Measurements from ENCODE around the gene ZNF577.
"Not testable (repeated sequence)": the region's sequence is repeated elsewhere in the genome, so short reads cannot be mapped to it uniquely, and the experiment has no call there.

The ZNF577 gene

DNA sequence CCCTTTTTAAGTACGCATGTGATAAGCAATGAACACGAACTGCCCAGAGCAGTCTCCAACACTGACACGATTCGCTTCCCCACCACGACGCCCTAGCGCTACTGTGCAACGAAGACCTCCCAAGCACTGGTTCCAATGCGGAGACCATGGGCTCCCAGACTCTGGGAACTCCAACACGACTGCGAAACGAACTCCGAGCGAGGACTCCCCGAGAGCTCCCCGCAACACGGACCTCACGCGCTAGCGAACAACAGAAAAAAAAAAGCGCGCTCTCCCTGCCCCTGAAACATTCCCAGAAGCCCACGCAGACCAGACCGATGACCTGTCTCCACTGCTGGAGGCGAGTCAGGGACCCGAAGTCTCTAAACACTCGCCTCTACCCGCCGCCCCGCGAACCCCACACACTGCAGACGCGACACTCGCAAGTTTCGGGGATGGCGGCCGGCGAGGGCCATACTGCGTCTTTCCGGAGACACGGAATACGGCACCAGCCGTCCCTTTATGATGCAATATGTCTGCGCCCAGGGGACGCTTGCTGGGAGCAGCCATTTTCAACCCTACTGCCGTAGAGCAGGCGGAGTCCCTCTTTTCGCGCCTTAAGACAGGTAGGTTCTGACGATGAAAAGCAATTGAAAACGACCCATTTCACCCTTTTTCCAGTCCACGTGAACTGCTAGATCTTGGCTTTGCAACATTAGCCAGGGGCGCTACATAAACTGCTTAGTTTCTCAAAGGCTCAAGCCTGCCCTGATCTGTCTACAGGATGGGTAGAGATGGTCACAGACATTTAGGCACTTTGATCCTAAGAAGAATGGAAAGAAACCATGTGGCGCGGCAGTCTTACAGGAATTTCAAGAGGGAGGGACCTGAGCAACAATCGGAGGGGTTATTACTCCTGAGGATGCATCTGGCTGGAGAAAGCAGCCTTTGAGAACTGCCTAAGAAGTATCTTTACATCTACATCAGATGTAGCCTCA, at the start of gene ZNF577:
TSS of gene ZNF577 (minus strand) at position 430 of the 977 bp plus-strand sequence. CDS start 7,569 bp downstream, outside the sequence.
- DNase-seq (ENCODE audit: low spot score): no peak

DNA sequence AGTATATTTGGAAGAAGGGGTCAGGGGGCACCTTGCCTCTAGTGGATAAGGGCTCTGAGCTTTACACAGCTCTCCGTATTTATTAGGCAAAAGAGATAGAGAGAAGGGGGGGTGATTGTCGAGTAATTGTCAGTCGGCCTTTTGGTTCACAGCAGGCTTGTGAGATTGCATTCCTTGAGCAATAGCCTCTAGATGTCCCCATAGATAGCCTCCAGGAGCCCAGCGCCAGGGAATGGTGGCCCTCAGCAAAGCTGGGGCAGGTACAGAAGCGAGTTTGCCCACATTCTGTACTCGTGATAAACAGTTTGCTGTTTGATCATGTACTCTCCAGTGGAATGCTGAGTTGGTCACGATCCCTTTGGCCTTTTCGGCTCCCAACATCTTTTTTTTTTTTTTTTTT, 44.2 kb upstream of the ZNF577 start:
- DNase-seq (ENCODE audit: low spot score): no peak

DNA sequence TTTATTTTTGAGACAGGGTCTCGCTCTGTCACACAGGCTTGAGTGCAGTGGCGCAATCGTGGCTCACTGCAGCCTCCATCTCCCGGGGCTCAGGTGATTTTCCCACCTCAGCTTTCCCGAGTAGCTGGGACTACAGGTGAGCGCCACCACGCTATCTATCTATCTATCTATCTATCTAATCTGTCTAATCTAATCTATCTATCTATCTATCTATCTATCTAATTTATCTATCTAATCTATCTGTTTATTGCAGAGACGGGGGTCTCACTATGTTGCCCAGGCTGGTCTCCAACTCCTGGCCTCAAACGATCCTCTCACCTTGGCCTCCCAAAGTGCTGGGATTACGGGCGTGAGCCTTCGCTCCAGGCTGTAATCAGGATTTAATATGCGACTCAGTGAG, 40.1 kb upstream of the ZNF577 start:
- DNase-seq (ENCODE audit: low spot score): no peak

DNA sequence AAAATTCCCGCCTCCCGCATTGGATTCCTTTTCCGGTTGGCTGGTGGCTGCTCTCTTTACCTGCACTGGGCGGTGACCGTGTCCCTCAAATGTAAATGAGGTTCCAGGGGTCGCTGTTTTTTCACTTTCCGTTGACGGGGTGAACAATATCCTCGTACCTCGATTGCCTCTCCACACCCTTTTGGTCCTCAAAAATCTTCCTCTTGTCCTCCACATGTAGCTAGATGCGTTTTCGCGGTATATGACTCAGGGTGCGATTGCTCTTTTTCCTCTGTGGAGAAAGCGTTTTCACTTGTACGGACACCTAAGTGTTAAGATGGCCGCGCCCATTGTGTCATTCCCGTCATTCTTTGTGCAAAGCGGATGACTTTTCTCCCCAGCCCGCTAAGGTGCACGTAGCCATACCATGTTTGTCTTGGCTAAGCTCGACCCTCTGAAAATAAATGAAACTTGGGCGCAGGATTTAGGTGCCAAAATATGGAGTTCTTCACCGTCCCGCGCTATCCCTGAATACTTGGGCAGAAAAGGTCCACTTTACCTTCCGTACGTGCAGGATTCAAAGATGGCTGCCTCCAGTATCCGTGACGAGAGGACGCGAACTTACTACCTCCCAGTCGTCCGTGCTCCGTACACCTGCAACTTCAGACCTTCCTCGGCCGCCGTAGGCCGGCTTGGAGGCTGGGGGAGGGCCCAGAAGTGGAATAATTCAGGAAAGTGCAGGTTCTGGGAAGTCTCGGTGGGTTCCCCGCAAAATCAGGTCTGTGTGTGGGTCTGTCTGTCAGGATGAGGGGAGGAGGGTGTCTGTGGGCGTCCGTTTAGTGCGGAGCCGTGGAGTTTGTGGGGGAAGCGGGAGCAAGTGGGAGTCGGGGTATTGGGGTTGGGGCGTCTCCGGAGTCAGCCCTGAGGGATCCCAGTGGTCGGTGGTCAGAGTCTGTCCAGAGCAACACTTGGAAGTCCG, 39.3 kb upstream of the ZNF577 start, which contains the start of gene ZNF613:
TSS of gene ZNF613 (plus strand) at position 689 of the 958 bp plus-strand sequence. CDS start 8,749 bp downstream, outside the sequence.
- peak; percentile 61 for DNase-seq (ENCODE audit: low spot score)

DNA sequence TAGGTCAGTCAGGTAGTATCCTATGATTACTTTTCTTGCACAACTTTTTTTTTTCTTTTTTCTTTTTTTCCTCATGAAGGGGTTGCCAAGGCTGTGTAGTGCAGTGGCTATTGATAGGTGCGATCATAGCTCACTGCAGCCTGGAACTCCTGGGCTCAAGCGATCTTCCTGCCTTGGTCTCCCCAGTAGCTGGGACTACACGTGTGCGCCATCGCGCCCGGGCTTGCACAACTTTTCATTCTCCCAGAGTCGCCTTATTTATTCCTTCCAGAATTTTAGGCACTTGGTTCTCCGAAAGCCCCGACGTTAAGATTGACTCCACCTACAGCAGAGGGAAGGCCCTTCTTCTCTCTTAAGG, 38.7 kb upstream of the ZNF577 start:
- DNase-seq (ENCODE audit: low spot score): no peak

DNA sequence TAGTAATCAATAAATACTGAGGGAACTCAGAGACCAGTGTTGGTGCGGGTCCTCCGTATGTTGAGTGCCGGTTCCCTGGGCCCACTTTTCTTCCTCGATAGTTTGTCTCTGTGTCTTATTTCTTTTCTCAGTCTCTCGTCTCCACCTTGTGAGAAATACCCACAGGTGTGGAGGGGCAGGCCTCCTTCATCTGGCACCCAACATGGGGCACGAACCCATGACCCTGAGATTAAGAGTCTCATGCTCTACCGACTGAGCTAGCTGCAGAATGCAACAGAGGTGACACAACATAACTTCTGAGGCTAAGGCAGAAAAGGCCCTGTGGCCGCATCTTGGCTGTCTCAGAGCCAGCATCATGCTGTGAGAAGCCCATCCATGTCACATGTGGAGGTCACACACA, 34.2 kb upstream of the ZNF577 start:
- DNase-seq (ENCODE audit: low spot score): no peak

DNA sequence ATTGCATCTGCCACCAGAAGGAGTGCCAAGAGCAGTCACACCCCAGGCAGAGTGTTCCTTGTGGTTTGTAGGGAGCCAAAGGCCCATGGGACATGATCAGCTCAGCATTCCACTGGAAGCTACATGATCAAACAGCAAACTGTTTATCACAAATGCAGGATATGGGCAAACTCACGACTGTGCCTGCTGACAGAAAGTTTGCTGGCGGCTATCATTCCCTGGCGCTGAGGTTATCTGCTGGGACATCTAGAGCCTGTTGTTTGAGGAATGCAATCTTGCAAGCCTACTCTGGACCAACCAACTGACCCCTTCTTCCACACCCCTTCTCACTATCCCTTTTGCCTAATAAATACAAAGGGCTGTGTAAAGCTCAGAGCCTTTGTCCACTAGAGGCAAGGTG, 31.9 kb upstream of the ZNF577 start:
- DNase-seq (ENCODE audit: low spot score): no peak

DNA sequence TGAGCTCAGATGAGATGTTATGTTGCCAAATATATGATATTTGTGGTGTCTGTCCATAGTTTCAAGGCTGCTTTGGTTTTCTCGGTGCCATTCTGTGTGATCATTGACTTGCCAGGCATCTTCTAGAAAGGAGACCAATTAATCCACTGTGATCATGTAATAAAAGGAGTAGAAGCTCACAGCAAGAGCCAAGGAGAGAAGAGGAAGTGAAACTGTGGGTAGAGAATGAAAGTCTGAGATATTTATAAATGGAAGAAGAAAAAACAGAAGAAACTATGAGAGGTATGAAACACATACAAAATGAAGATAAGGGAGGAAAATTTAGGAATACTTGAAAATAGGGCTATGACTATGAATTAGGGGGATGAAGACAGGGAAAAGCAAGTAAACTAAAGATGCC, 28.4 kb upstream of the ZNF577 start:
- DNase-seq (ENCODE audit: low spot score): no peak

DNA sequence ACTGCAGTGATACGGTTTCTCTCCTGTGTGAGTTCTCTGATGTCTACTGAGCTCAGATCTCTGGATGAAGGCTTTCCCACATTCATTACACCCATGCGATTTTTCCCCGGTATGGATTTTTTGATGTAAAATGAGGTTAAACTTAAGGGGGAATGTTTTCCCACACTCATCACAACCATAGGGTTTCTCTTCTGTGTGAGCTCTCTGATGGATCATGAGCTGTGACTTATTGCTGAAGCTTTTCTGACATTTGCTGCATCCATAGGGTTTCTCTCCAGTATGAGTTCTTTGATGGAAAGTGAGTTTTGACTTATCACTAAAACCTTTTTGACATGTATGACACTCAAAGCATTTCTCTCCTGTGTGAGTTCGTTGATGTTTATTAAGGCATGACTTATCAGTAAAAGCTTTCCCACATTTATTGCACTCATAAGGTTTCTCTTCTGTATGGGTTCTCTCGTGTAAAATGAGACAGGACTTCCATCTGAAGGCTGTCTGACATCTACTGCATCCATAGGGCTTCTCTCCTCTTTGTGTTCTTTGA, 27.6 kb upstream of the ZNF577 start:
- no peak for DNase-seq (ENCODE audit: low spot score)

DNA sequence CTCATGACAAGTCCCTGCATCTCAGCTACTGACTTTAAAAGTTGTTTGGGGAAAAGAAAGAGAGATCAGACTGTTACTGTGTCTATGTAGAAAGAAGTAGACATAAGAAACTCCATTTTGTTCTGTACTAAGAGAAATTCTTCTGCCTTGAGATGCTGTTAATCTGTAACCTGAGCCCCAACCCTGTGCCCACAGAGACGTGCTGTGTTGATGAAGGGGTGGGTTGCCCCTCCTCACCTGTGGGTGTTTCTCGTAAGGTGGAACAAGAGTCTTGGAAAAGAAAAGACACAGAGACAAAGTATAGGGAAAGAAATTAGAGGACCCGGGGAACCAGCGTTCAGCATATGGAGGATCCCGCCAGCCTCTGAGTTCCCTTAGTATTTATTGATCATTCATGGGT, 20.2 kb upstream of the ZNF577 start:
- DNase-seq (ENCODE audit: low spot score): not testable (repeated sequence)

DNA sequence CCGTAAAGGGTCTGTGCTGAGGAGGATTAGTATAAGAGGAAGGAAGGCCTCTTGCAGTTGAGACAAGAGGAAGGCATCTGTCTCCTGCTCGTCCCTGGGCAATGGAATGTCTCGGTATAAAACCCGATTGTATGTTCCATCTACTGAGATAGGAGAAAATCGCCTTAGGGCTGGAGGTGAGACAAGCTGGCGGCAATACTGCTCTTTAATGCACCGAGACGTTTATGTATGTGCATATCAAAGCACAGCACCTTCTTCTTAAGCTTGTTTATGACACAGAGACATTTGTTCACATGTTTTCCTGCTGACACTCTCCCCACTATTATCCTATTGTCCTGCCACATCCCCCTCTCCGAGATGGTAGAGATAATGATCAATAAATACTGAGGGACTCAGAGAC, 18.4 kb upstream of the ZNF577 start:
- DNase-seq (ENCODE audit: low spot score): not testable (repeated sequence)

DNA sequence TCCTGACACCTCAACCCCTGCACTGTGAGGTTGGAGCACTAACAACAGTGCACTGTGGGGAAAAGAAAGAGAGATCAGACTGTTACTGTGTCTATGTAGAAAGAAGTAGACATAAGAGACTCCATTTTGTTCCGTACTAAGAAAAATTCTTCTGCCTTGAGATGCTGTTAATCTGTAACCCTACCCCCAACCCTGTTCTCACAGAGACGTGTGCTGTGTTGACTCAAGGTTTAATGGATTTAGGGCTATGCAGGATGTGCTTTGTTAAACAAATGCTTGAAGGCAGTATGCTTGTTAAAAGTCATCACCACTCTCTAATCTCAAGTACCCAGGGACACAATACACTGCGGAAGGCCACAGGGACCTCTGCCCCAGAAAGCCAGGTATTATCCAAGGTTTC, 17.9 kb upstream of the ZNF577 start:
- DNase-seq (ENCODE audit: low spot score): not testable (repeated sequence)

DNA sequence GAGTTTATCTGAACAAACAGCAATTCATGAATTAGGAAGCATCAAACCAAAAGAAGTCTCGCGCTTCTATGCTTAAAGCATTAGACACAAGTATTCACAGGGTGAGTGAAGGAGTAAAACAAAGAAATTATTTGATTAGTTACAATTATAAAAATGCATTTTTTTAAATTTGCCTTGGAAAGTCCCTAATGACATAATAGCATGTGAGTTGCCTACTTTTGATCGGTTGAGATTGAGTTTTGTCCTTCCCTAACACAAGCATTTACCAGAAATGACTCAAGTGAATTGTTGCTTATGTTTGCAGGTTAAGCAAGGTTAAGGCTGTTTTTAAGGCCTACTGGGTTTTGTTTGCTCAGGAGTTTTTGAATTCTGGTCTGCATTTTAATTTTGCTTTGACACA, 17.5 kb upstream of the ZNF577 start:
- no peak for DNase-seq (ENCODE audit: low spot score)

DNA sequence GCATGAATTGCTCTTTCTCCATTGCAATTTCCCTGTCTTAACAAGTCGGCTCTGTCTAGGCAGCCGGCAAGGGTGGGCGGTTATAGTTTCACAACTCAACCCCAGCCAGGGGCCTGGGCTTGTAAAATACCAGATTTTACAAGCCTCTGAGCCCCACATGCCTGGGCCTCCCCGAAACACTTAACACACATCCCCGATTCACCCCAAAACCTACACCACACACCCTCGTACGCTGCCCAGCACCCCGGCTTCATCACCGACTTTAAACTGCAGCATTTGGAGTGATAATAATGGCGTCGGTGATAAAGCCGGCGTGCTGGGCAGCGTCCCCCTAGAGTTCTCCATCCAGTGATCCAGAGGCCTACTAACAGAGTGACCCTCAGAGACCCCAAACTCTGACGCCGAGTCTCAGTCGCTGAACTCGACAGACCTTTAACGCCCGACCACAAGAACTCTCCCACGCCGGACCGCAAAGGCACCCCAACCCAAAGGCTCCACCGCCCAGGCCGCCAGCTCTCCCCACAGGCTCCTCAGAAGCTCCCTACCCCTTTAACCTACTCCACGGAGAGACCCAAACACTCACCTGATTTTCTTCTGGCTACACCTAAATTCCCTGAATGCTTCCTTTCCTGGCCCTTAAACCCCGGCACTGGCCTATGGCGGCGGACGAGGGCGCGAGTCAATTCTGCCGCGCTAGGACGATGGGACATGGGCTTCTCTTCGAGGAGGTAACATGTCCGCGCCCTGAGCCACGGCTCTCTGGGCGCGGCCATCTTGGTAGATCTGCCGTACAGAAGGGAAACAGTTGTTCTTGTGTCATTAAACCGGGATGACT, 16.8 kb upstream of the ZNF577 start, which contains the start of gene ZNF649:
TSS of gene ZNF649 (minus strand) at position 687 of the 835 bp plus-strand sequence. CDS start 4,910 bp downstream, outside the sequence.
- DNase-seq (ENCODE audit: low spot score): peak; percentile 68

DNA sequence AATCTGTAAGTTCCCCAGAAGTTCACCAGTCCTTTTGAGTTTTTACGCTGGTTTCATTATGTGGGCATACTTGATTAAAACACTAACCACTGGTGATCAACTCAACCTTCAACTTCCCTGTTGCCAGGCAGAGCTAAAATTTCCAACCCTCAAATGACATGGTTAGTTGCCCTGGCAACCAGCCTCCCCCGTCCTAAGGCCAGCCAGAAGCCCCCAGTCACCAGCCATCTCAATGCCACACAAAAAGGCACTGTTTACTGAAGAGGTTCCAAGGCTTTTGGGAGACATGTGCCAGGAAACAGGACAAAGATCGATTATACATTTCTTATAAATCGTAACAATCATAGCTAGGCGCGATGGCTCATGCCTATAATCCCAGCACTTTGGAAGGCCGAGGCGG, 15.4 kb upstream of the ZNF577 start:
- DNase-seq (ENCODE audit: low spot score): no peak

DNA sequence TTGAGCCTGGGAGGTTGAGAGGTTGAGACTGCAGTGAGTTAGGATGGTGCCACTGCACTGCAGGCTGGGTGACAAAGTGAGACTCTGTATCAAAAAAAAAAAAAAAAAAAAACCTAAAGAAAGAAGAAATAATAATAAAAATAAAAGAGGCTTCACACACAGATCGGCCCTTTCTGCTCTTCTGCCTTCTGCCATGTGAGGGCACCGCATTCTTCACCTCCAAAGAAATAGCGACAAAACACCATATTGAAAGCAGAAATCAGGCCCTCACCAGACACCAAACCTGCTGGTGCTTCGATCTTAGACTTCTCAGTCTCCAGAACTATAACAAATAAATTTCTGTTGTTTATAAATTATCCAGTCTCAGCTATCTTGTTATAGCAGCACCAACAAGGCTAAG, 14.1 kb upstream of the ZNF577 start:
- DNase-seq (ENCODE audit: low spot score): no peak

DNA sequence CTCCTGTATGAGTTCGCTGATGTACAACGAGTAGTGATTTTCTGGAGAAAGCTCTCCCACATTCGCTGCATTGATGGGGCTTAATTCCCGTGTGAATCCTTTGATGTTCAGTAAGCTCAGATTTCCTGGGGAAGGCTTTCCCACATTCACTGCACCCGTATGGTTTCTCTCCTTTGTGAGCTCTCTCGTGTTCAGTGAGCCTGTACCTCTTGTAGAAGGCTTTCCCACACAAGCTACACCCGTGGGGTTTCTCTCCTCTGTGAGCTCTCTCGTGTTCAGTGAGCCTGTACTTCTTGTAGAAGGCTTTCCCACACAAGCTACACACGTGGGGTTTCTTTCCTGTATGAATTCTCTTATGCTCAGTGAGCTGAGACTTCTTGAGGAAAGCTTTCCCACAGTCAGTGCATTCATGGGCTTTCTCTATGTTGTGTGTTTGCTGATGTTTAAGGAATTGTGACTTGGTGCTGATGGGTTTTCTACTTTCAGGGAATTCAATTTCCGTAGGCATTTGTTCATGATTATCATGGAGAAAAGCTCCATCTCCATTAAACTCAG, 3.5 kb upstream of the ZNF577 start:
- no peak for DNase-seq (ENCODE audit: low spot score)

DNA sequence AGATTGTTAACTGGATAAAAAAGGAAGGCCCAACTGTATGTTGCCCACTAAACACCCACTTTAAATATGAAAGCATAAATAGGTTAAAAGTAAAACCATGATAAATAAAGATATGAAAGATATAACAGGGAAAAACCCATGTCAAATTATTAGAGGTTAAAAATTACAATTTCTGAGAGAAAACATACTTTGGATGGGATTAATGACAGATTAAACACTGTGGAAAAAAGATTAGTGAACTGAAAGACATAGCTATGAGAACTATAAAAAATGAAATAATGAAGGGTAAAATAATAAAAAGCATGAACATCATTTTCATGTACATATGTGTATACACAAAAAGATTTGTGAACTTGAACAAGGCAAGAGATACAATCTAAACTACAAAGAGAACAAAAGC, 2.2 kb upstream of the ZNF577 start:
- no peak for DNase-seq (ENCODE audit: low spot score)

DNA sequence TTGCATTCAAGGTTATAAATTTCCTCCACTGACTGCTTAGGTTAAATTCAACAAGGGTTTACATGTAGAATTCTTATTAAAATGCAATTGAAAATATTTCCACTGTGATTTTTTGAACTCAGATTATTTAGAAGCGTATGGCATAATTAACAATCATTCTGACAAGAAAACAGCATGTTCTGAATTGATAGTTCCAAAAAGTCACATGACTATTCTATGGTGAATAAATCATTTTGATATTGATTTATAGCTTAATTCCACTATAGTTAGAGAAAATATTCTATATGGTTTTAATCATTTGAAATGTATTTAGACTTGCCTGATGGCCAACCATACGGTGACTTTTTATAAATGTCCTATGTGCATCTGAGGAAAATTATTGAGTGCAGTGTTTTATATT, 3.0 kb downstream of the ZNF577 start:
- DNase-seq (ENCODE audit: low spot score): no peak

DNA sequence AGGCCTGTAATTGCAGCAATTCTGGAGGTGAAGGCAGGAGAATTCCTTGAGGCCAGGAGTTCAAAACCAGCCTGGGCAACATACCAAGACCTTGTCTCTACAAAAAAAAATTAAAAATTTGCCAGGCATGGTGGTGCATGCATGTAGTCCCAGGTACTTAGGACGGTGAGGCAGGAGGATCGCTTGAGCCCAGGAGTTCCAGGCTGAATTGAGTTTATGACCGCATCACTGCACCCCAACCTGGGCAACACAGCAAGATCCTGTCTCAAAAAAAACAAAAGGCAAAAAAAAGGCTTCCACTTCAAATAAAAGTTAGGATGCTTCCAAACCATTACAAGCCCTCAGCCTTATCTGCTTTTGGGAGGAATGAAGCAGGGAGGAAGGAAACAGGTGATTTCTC, 5.2 kb downstream of the ZNF577 start:
- DNase-seq (ENCODE audit: low spot score): no peak

DNA sequence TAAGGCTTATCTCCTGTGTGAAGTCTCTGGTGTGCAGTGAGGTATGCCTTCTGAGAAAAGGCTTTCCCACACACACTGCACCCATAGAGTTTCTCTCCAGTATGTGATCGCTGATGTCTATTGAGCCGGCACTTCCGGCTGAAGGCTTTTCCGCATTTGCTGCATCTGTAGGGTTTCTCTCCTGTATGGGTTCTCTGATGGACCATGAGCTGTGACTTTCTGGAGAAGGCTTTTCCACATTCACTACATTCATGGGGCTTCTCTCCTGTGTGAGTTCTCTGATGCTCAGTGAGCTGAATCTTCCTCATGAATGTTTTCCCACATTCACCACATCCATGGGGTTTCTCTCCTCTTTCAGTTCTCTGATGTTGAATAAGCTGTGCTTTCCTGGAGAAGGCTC, 14.7 kb downstream of the ZNF577 start:
- no peak for DNase-seq (ENCODE audit: low spot score)
